VCaP (cell line): ENCODE measurements around the gene CDAN1.
"Not testable (repeated sequence)": the region's sequence is repeated elsewhere in the genome, so short reads cannot be mapped to it uniquely, and the experiment has no call there.

Experiments
- H3K27ac ChIP-seq: fragments of 450-650 bp; 2 replicates; pipeline ENCODE4 v1.5.1; 2017
- CTCF ChIP-seq: fragments of 450-650 bp; conservative IDR thresholded peaks from 2 replicates; pipeline ENCODE4 v1.5.1; 2017; ENCODE audit warnings: mild to moderate bottlenecking, moderate library complexity

The CDAN1 gene

DNA sequence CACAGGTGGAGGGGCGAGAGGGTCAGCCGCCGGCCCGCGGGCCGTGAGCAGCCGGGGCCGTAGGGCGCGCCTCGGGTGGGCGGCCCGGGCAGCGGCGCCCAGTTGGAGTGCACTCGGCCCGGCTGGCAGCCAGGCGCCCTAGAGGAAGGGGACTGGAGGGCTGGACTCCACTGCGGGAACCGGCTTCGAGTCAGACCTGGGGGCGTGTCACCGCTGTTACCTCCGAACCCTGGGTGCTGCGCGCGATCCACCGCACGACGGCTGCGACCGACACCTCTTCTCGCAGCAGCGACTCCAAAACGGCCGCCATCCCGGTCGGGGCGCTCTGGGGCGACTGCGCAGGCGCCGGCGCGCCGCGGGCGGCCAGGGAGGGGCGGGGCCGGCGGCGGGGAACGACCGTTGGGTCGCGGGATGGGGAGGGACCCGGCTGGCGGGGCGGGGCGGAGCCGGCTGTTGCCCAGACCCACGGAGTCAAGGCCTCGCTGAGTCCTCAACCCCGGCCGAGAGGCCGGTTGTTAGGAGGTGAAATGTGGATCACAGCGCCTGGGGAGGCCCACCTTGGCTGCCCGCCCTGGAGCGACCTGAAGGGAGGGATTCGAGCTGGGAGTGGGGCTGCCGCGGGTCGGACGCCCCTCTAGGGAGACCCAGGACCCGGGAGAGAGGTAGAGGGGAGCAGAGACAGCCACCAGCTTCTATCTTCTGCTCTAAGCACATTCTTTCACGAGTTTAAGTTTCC, at the start of gene CDAN1:
TSS of gene CDAN1 (minus strand) at position 336 of the 736 bp plus-strand sequence. CDS start at position 310, 26 bp downstream.
- no peak for TF ChIP-seq CTCF

DNA sequence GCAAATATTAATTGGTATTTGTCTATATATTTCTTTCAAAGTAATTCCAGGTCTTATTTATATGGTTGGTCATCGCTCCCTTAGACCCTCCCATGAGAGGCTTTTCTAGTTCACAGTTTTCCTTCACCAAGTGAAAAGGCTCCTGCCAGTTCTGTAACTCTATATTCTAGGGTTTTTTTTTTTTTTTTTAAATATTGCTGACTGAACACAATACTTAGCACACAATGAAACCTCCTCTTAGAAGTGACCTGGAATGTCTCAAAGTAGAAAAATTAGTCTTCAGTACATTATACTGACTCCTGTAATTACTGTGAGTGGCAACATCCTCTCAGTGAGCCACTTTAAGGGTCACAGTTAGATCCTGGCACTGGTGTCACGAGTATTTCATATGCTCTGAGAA, 48.6 kb upstream of the CDAN1 start:
- H3K27ac ChIP-seq = peak overlapping the region; percentile 68; the same call in 1 of the 2 replicates
- TF ChIP-seq CTCF = no peak

More for the DNA sequence above, at the start of gene CDAN1:
- H3K27ac ChIP-seq = peak within 1 kb of the TSS; percentile 81

GRCh38 chr15:42784705-42785104, 47.8 kb upstream of the CDAN1 start:
- no peak for TF ChIP-seq CTCF
- no peak overlapping the region for H3K27ac ChIP-seq

DNA sequence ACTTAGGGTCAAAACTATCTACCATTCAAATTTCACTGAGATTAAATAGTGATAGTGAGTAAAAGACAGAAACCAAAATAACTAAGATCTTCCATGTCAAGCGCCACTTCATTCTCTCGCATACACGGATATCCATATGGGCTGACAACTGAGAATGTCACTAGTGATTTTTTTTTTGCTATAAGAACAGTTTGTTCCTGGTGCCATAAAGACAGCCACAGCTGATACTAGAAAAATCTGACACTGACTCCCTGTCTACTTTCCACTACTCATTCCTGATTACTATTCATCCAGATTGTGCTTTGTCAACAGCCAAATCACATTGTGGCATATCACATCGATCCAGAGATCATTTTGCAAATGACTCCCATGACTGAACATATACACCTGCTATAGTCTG, 45.8 kb upstream of the CDAN1 start:
- TF ChIP-seq CTCF = no peak
- no peak overlapping the region for H3K27ac ChIP-seq

GRCh38 chr15:42775416-42775815, 38.5 kb upstream of the CDAN1 start:
- no peak for TF ChIP-seq CTCF
- no peak overlapping the region for H3K27ac ChIP-seq

GRCh38 chr15:42772901-42773300, 36.0 kb upstream of the CDAN1 start:
- TF ChIP-seq CTCF = no peak
- H3K27ac ChIP-seq = no peak overlapping the region

DNA sequence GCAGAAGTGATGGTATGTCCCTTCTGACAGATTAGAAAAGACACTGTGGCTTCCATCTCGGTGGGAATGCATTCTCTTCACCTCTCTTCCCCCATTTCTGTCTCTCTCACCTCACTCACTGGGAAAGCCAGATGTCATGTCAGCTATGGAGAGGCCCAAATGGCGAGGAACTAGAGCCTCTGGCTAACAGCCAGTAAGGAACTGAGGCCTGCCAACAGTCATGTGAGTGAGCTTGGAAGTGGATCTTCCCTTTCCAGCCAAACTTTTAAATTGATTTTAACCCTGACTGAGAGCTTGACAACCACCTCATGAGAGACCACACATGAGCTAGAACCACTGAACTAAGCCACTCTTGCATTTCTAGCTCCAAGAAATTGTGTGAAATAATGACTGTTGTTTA, 35.2 kb upstream of the CDAN1 start:
- no peak overlapping the region for H3K27ac ChIP-seq
- TF ChIP-seq CTCF = no peak

DNA sequence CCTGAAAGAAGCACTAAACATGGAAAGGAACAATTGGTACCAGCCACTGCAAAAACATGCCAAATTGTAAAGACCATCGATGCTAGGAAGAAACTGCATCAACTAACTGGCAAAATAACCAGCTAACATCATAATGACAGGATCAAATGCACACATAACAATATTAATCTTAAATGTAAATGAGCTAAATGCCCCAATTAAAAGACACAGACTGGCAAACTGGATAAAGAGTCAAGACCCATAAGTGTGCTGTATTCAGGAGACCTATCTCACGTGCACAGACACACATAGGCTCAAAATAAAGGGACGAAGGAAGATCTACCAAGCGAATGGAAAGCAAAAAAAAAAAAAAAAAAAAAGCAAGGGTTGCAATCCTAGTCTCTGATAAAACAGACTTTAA, 29.2 kb upstream of the CDAN1 start:
- not testable (repeated sequence) for H3K27ac ChIP-seq

DNA sequence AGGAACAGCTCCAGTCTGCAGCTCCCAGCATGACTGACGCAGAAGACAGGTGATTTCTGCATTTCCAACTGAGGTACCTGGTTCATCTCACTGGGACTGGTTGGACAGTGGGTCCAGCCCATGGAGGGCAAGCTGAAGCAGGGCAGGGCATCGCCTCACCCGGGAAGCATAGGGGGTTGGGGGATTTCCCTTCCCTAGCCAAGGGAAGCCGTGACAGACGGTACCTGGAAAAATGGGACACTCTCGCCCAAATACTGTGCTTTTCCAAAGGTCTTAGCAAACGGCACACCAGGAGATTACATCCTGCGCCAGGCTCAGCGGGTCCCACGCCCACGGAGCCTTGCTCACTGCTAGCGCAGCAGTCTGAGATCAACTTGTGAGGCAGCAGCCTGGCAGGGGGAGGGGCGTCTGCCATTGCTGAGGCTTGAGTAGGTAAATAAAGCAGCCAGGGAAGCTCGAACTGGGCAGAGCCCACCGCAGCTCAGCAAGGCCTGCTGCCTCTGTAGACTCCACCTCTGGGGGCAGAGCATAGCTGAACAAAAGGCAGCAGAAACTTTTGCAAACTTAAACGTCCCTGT, 27.3 kb upstream of the CDAN1 start:
- H3K27ac ChIP-seq = peak overlapping the region; percentile 5; the same call in 1 of the 2 replicates

DNA sequence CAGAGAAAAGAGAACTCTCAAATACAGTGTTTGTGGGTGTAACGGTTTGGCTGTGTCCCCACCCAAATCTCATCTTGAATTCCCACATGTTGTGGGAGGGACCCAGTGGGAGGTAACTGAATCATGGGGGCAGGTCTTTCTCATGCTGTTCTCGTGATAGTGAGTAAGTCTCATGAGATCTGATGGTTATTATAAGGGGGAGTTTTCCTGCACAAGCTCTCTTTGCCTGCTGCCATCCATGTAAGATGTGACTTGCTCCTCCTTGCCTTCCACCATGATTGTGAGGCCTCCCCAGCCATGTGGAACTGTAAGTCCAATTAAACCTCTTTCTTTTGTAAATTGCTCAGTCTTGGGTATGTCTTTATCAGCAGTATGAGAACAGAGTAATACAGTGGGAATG, 24.9 kb upstream of the CDAN1 start:
- H3K27ac ChIP-seq = not testable (repeated sequence)
